Thoracic aorta (tissue), 2 donors: ENCODE measurements around the gene PRDM16. TPM values are rescaled to one million over a fixed set of nuclear protein-coding genes. Genes with fewer than 3 reads are reported as not detected.

ENCODE experiments used
- ATAC-seq: fragments of 150-250 bp; one replicate; pipeline ENCODE4 v1.8.0; 2017; ENCODE audit warnings: low read depth; ENCODE audit not compliant: insufficient number of reproducible peaks, low FRiP score
- DNase-seq: peaks from one replicate; pipeline ENCODE4 v3.0.0-alpha.2; 2020; ENCODE audit warnings: low spot score
- H3K27ac ChIP-seq, 2 donors: fragments of 200-600 bp; sonication (generic); 1 replicate in 1 of 2; 2 replicates in 1 of 2; pipeline ENCODE4 v1.5.1; 2016; ENCODE audit warnings: mild to moderate bottlenecking in 2 of 2, moderate library complexity in 2 of 2
- H3K27me3 ChIP-seq: fragments of 200-600 bp; sonication (generic); replicated peaks from 2 replicates; pipeline ENCODE4 v1.6.0; 2016; ENCODE audit warnings: mild to moderate bottlenecking; ENCODE audit not compliant: insufficient read depth
- H3K36me3 ChIP-seq: fragments of 200-600 bp; sonication (generic); one replicate; pipeline ENCODE4 v1.5.1; 2016
- H3K4me1 ChIP-seq, 2 donors: fragments of 200-600 bp; sonication (generic); 1 replicate in 1 of 2; 2 replicates in 1 of 2; pipeline versions ENCODE4 v1.5.1 to v1.6.0; 2016; ENCODE audit warnings: low read depth in 2 of 2, mild to moderate bottlenecking in 1 of 2; ENCODE audit not compliant: control insufficient read depth in 1 of 2
- H3K4me3 ChIP-seq: fragments of 200-600 bp; sonication (generic); 2 replicates; pipeline ENCODE4 v1.5.1; 2016; ENCODE audit warnings: mild to moderate bottlenecking
- H3K9me3 ChIP-seq: fragments of 200-600 bp; sonication (generic); 2 replicates; pipeline ENCODE4 v1.5.1; 2016
- CTCF ChIP-seq: fragments of 200-600 bp; sonication (generic); IDR thresholded peaks from one replicate; pipeline ENCODE4 v1.5.1; 2019; ENCODE audit warnings: antibody characterized with exemption
- total RNA-seq, 2 donors: library from RNA; depleted of rRNA; stranded (reverse); fragments of >200 nt; gene quantifications; one replicate each; pipeline versions ENCODE4 v1.1.0 to v1.2.3, GENCODE V29; 2016

The PRDM16 gene
- total RNA-seq, 2 donors from 2014 or later, result 68.9 to 85.4 TPM

GRCh38 chr1:3472906-3473305, 403.9 kb downstream of the PRDM16 start:
- ATAC-seq (no peak), DNase-seq (no peak)
- no peaks in the 10 kb centered on the region for H3K4me1 ChIP-seq
- no peaks in the 10 kb centered on the region for H3K27me3 ChIP-seq
- H3K4me3 ChIP-seq, result no peak overlapping the region
- H3K9me3 ChIP-seq, result no peaks in the 10 kb centered on the region
- no peak overlapping the region for H3K27ac ChIP-seq
- TF ChIP-seq CTCF, result no peak
- no peaks in the 10 kb centered on the region for H3K36me3 ChIP-seq

- no peak overlapping the region for H3K27ac ChIP-seq
- no peak for DNase-seq
- no peaks in the 10 kb centered on the region for H3K9me3 ChIP-seq
- H3K27me3 ChIP-seq, result no peaks in the 10 kb centered on the region
- H3K36me3 ChIP-seq, result no peaks in the 10 kb centered on the region
- no peak overlapping the region for H3K4me3 ChIP-seq
- H3K4me1 ChIP-seq, result no peaks in the 10 kb centered on the region
- no peak for ATAC-seq
- TF ChIP-seq CTCF, result no peak
These were observed 404.4 kb downstream of the PRDM16 start for GRCh38 chr1:3473381-3473844.

- Histone ChIP-seq H3K4me1 (no peaks in the 10 kb centered on the region), H3K27me3 (no peaks in the 10 kb centered on the region), H3K4me3 (no peak overlapping the region), H3K36me3 (no peaks in the 10 kb centered on the region), H3K27ac (no peak overlapping the region), H3K9me3 (no peaks in the 10 kb centered on the region)
- DNase-seq, result no peak
- no peak for TF ChIP-seq CTCF
- no peak for ATAC-seq
These were observed 405.0 kb downstream of the PRDM16 start for GRCh38 chr1:3474016-3474415.

GRCh38 chr1:3474421-3474820, 405.4 kb downstream of the PRDM16 start:
- ATAC-seq, result no peak
- Histone ChIP-seq H3K27ac (no peak overlapping the region), H3K27me3 (no peaks in the 10 kb centered on the region), H3K36me3 (no peaks in the 10 kb centered on the region), H3K4me3 (no peak overlapping the region), H3K9me3 (no peaks in the 10 kb centered on the region), H3K4me1 (no peaks in the 10 kb centered on the region)
- no peak for DNase-seq
- TF ChIP-seq CTCF, result no peak

- no peak for DNase-seq
- no peak overlapping the region for H3K4me3 ChIP-seq
- H3K36me3 ChIP-seq, result no peaks in the 10 kb centered on the region
- H3K9me3 ChIP-seq, result no peaks in the 10 kb centered on the region
- ATAC-seq, result no peak
- H3K27me3 ChIP-seq, result no peaks in the 10 kb centered on the region
- TF ChIP-seq CTCF, result no peak
- H3K4me1 ChIP-seq, result no peaks in the 10 kb centered on the region
- H3K27ac ChIP-seq, result no peak overlapping the region
These were observed 407.0 kb downstream of the PRDM16 start for GRCh38 chr1:3475839-3476573.
